HG02870 (cell line): ENCODE results near the gene HTR4.
A peak's percentile ranks its signal among the peaks of the same experiment; 100 is the strongest.

Experiments used
- ATAC-seq: cut with Tn5 transposase; IDR thresholded peaks from one replicate; pipeline ENCODE4 v1.9.1; 2021; ENCODE audit warnings: mild to moderate bottlenecking, moderate library complexity; ENCODE audit not compliant: unreplicated experiment

The HTR4 gene

DNA sequence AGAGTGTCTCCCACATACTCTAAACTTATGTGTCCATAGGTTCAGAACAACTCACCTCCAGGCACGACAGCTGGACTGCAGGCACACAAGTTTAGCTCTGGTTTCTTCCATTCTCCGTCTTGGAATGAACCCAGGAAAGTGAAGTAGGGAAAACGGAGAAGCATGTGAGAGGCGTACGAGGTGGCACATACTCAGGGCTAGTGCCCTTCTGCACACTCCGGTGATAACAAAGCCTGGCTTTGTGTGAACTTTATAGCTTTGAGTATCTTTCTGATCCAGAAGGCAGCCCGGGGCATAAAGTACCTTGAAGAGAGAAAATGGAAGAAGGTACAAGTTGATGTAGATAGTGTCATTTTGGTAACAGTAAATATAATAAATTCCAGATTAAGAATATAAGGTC is 11.1 kb upstream of the HTR4 start:
- ATAC-seq, result no peak

DNA sequence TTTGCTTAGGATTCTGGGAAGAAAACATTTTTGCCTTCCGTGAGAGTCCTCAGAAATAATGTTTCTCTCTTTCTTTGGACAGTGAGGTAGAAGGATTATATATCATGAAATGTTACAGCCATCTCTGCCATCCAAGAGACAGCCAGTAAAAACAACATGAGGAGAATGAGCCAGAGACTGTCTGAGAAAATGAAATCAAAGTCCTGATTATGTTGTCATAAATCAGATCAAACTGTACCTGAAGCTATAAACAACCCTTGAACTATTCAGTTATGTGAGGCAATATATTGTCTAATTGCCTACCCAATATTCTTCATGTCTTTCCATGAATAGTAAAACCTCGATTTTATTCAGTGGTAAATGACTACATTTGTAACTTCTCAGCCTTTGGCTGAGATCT is 9.2 kb upstream of the HTR4 start:
- ATAC-seq, result no peak

DNA sequence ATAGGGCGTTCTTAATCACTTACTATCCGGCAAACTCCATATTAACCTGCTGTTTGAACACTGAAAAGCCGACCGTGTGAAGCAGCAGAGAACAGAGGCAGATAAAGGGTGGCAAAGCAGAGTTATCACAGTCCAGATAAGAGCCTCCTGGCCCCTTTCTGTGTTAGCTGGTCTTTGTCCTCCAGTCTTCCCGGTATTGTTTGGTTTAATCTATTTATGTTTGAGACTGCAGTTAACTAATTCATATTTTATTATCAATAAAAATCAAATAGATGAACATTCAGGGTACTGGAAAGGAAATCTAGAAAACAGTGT is 6.0 kb upstream of the HTR4 start:
- no peak for ATAC-seq

DNA sequence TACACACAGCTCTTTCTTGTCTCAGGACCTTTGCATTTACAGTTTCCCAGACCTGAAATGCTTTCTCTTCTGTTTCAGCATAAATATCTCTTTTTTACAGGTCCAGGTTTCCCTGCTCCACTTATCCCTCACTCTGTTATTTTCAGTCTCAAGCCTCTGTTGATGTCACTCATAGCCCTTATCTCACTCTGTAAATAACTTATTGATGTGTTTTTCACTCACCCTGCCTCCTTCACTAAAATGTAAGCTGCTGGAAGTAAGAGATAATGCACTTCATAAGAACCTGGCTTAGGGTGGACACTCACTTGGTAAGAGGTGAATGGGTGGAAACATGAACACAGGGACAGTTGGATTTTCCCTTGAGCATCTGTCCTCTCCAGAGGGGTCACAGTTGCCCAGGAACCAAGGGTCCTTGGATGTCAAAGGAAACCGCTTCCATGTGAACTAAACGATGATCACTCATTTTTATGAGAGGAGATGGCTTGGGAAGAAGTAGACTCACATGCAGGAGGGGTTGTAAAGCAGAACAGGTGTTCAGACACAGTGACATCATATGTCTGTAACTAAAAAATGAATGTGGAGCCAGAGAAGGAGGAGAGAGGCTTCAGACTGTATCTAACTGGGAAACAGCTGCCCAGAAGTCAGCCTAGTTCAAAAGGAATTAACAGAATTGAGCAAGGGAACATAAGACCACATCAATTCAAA is 5.5 kb upstream of the HTR4 start:
- ATAC-seq, result no peak

DNA sequence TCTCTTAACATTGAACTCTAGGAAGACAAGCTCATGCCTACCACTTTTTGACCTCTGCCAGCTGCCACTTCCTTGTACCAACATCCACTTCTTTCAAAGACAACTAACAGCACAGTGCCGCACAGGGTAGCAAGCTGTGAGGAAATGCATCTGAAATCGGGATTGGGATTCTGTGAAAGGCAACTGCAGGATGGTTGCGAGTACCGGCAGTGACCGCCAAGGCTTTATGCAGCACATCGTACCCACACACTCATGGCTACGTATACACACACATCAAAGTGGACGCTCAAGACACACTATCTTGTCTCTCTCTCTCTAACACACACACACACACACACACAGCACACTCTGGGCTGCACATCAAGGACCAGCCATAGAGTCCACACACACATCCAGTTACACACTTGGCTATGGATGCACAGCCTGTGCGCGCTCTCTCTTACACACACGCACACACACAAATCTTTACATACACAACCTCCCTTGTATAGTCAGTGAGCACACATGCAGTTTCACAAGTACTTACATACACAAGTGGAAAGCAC is 964 bp downstream of the HTR4 start:
- no peak for ATAC-seq

DNA sequence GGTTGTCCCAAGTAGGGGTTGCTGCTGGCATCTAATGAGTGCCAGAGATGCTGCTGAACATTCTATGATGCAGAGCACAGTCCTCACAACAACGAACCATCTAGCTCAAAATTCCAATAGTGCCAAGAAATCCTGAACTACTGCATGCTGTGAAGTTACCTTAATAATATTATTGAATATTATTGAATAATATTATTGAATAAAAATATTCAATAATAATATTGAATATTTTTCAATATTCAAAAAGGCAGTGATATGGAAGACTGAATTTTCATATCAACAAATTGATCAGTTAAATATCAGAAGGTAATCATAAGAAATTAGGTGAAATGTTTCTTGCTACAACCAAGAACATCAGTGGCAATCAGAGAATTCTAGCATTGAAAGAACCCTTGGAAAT is 2.8 kb downstream of the HTR4 start:
- no peak for ATAC-seq

DNA sequence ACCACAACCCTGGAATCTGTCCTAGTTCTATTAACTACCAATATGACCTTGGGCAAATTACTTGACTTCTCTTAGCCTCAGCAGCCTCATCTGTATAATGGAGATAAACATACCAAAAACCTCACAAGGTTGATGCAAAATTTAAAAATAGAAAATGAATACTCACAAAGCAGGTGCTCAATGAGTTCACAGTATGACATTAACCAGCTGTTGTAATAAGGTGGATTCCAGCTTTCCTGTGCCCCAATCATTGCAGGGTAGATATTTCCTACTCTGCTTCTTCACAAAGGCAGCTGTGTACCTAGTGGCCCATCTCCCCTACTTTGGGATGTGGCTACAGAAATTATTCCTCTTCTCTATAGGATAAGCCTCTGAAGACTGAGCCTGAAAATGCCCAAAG is 8.8 kb downstream of the HTR4 start:
- no peak for ATAC-seq

DNA sequence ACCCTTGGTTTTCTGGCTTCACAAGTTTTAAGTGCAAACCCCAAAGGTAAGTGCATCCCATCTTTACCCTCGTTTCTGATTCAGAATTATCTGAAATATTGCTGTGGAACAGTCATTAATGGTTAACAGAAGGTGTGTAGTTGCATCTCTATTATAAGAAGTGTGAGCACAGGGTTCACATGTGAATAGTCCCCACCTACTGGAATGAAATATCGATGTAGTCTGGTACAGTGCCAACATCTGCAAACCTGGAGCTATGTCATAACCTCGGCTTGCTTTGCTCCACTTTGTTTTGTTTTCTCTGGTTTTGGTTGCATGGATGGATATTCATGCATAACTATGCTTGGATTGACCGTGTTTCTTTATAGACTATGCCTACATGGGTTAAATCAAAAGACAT is 12.6 kb downstream of the HTR4 start:
- ATAC-seq, result no peak

DNA sequence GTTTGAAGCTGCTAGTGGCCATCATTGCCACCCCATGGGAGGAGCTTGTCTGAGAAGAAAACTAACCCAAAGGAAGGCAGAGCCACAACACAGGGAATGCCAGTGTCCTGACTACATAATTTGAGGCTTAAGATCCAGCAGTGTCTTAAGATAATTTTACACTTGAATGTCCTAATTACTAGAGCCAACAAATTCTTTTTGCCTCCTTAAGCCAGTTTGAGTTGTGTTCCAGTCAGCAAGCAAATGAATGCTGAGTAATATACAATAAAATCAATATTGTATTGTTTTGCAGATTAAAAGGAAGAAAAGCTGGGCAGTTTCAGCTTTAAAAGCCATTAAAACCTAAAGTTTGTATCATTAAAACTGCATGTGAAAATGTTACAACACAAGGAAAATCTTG is 13.9 kb downstream of the HTR4 start:
- ATAC-seq, result no peak

DNA sequence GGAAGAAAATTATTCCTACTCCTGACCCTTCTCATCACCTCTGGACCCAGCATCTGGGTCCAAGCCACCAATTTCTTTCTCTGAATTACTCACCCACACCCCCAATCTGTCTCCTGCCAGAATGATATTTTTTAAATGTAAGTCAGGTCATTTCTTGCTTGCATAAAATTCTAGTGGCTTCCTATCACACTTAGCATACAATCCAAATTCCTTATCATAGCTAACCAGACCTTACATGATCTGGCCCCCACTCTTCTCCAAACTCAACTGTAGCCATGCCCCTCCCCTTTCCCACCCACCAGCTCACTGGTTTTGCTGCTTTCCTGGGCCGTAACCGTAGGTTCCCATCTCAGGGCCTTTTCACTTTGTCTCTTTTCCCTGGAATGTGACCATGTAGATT is 15.2 kb downstream of the HTR4 start:
- no peak for ATAC-seq

DNA sequence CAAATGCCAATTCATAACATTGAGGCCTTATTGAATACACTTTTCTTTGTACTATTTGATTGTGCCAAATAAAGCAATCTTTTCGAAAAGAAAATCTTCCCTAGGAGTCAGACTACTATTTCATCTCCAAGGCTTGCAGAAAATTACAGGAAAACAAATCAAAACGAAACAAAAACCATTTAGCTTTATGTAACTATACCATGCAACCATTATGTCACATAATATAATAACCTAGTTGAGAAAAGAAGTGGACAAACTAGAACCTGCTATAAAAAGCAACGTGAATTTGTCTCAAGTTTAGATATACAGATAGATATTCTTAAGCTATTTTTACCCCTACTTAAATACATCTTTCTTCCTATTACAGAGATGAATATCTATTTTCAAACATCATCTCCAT is 18.0 kb downstream of the HTR4 start:
- no peak for ATAC-seq

DNA sequence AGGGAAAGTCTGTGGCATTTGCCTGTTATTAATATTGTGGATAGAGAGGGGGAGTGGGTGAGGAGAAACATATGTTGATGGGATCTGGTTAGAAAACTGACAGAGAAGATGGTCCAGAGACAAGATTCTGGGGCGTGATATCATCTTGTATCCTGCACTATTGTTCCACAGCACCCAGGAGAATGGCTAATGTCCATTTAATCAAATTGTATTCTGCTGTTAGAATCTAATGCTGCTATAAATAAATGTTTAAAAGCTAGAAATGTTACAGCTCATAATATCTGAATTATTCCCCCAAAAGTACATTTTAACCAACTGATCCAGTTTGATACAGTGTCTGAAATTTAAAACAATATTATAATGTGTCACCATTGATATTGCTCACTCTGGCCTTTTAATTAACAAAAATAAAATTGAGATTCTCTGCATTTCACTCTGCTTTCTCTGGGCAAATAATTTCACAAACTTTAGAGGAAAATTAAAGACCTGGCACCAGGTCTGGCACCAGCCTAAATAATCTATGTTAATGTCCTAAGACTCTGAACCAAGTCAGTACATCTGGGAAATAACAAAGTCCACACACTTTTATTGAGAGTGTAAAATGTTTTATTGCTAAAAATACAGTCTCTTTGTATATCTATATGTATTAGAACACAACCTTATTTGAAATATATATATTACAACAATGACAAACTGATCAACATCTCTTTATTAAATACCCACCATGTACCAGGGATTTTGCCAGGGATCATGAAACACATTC is 18.8 kb downstream of the HTR4 start:
- ATAC-seq, result no peak

DNA sequence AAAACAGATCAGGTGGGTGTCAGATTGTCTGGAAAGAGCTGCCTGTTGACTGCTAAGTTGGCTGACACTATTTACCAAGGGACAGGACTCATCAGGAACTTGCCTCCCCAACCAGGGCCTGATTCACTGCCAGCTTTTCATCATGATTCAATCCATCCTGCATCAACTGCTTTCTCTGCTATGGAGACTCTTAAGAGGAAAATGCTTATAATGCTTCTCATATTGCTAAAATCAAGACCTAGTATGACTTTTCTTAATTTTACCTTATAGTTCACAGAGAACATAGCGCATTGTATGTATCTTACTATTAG is 21.3 kb downstream of the HTR4 start:
- no peak for ATAC-seq

DNA sequence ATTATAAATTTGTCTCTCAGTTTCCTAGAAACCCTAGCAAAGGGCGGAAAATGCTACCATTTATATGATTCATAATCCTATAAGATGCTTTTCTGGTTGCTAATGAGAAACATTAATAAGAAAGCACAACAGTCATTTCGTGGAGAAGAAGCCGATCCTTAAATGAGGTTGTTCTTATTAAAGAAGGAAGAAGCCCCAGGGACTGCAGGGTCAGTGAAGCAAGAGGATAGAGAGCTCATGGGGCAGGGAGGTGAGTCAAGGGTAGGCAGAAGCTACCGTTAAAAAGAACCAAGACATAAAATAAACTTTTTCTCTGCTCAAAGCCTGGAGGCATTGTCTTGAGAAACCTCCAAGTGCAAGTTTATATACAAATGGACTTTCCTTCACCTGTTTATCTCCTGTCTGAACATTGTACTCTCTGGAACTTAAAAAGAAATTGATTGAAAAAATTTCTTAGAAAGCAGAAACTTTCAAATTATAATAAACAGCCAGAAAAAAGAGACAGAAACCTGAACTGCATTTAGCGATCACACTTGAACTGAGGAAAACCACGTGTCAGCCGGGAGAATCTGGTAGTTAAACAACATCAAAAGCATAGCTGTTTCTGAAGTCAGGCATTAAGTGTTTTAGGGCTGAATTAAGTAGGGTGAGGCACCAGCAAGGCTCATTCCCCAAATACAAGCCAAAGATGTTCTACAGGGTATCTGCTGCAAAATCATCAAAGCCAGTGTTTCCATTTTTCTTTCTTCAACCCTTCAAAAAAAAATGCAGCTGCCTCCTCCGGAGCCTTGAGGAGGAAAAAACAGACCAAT is 21.9 kb downstream of the HTR4 start:
- no peak for ATAC-seq

DNA sequence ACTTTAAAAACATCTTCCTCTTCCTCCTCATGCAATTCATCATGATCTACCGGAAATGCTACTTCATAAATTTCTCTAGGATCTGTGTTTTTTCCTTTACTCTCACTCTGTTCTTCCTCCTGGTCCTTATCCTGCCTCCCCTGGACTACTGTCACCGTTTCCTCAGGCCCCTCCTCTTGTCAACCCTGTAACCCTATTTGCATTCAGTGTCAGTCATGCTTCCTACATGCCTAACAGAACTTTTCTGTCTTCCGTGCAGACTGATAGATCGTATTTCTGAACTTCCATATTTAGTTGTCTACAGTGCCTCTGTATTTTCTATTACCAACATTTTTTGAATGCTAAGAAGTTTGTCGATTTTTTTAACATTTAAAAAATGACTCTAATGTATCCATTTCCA is 27.3 kb downstream of the HTR4 start:
- no peak for ATAC-seq

DNA sequence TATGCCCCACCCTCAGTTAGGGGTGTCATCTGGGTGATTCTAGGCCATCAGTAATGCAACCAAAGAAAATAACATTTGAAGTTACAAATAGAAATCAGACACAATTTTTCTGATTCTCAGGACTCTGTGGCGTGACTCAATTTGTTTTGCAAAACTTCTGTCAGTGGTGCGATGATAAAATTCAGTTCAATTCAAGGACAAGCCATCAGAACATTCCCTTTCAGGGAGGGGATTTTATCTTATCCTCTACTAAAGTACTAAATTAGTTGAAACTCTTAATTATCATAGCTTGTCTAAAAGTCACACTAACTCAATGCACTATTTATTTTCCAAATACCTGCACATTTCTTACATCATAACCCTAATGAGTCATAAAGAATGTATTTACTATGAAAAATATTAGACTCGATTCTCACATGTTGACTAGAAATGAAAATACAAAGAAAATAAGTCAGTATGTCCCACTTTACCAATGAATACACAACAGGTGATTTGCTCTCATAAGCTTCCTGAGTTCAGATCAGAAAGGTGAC is 28.2 kb downstream of the HTR4 start:
- no peak for ATAC-seq

DNA sequence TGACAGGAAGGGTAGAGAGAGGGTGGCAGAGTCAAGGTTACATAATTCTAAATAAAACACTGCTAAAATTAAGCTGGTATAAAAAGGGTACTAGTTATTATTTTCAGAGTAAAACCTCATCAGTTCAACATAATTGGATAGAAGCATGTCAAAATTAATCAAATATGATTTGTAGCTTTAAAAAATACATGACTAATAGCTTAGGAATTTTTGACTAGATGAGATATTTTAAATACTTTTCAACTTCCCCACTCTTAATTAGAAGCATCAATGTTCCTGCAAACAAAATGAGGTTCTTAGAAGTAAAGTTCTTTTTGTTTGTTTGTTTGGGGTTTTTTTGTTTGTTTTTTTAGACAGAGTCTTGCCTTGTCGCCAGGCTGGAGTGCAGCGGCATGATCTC is 29.1 kb downstream of the HTR4 start:
- no peak for ATAC-seq

DNA sequence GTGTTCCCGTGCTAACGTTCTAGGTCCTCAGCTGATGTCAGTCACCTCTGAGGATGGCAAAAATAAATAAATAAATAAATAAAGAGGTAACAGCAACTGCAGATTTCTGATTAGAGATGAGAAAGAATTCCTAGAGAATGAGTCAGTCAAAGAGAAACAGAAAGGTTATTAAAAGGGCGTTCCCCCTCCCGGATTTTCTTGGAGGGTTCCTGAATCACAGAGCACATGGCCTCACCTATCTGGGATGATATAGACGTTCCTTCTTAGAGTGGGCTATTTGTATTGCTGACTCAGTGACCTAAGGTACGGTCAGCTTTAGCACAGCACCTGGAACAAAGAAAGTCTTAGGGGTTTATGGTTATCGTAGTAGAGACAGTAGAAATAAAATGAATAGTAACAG is 30.6 kb downstream of the HTR4 start:
- ATAC-seq, result no peak

DNA sequence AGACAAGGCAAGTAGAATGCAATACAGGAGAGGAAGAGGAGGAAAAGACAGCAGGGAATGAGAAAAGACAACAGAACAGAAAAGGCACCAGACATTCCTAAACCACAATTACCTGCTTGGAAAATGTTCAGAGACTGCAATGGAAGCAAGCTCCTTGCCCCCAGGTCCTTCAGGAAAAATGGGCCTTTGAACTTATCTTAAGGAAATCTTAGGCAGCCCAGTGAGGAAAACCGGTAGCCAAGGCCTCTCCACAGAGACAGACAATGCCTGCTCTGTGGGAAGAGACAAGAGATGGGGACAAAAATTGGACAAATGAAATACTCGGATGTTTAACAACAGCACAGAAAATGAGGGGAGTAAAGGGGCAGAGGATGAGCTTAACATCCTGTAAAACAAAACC is 31.2 kb downstream of the HTR4 start:
- no peak for ATAC-seq

DNA sequence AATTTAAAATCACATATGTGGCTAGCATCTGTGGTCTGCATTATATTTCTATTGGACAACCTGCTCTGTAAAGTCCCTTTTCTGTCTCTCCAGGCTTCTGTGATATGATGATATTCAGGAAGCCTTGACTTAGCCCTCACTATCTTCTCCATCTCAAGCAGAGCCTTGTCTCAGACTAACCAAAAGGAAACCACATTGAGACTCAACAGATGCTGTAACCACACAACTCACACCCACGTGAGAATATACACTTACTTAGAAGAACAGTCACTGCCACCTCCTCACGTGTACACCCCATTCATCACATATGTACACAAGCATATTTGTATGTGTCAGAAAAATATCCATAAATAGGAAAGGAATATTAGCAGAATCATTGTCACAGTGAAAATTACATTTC is 33.6 kb downstream of the HTR4 start:
- peak; percentile 66 for ATAC-seq

DNA sequence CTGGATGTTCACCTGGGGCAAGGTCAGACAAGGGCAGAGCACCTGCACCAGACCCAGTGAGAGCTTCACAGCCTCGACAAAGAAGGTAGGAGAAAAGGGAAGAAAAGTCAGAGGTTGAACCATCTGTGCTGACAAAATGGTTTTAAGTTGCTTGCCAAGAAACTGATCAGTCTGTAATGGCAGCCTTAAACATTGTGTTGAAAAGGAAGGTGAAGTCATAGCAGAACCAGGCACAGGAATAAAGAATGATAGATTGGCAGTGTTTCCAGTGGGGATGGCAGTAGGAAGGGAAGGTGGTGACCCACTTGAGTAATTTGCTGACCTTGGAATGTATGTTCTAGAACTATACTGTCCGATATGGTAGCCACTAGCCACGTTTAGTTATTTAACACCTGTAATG is 34.2 kb downstream of the HTR4 start:
- no peak for ATAC-seq

DNA sequence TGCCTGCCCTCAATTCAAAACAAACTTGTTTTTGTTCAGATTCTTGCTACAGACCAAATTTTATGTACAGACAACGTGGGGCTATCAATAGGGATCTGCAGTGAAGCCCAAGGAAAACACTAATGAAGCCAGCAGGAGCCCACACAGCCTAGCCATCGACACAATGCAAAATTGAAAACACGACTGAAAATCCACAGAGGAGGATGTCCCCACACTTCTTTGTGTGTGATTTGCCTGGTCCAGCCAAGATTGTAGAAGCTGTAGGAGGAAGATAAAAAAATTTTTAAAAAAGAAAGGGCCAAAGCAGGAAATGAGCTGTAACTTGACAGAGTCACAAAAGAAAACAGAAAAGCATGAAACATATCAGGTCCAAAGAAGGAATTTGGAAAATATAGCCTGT is 34.8 kb downstream of the HTR4 start:
- ATAC-seq, result no peak
